Activated CD4-positive, alpha-beta T cell treated with anti-CD3 and anti-CD28 coated beads, Interleukin-2, amount 50 U/mL, for 16 hours (primary cell): ENCODE measurements around the gene DHRS1.

Experiments used
- DNase-seq: peaks from one replicate; pipeline ENCODE4 v3.0.0-alpha.2; 2020

The DHRS1 gene

DNA sequence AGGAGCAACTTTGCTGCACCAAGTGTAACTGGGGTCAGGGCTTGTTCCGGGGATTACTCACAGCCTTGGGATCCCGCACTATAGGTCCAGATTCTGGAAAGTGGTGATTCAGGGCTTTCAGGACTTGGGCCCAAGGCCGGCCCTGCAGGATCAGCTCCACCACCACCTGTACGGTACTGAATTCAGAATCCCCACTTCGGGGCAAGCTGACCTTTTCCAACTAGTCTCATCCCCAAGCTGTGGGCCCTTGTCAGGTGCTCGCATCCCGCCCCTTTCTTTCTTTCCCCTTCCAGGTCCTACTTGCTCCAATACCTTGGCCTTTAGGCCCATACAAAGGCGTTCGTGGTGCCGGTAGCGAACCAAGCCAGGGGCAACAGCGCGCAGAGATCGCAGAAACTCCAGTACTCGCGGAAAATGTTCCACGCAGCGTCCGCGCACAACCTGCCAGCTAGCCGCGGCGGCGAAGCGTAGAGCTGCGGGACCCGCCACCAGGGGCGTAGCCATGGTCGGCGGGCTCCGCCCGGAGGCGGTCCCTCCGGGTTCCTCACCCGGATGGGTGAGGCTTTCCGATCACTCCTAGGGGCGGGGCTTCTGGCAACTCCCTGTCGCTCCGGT, 57.6 kb downstream of the DHRS1 start:
- DNase-seq: peak; percentile 94
